HS-5 (cell line): ENCODE measurements around the gene RBM34.
"Not testable (repeated sequence)": the region's sequence is repeated elsewhere in the genome, so short reads cannot be mapped to it uniquely, and the experiment has no call there.

ENCODE experiments used
- DNase-seq: peaks from one replicate; pipeline ENCODE4 v3.0.0-alpha.2; 2012; ENCODE audit warnings: low read depth

RBM34 gene

GRCh38 chr1:235112297-235113182, 48.5 kb downstream of the RBM34 start:
- DNase-seq = no peak

- no peak for DNase-seq
These were observed 49.9 kb downstream of the RBM34 start for GRCh38 chr1:235111107-235111506.

- DNase-seq = no peak
These were observed 52.2 kb downstream of the RBM34 start for GRCh38 chr1:235108876-235109275.

GRCh38 chr1:235108185-235108593, 52.9 kb downstream of the RBM34 start:
- DNase-seq = no peak

- no peak for DNase-seq
These were observed 53.5 kb downstream of the RBM34 start for GRCh38 chr1:235107368-235108184.

- DNase-seq = no peak
These were observed 54.6 kb downstream of the RBM34 start for GRCh38 chr1:235106457-235106856.

GRCh38 chr1:235105051-235106043, 55.7 kb downstream of the RBM34 start:
- no peak for DNase-seq

GRCh38 chr1:235102993-235103411, 58.0 kb downstream of the RBM34 start:
- DNase-seq = no peak

- DNase-seq = no peak
These were observed 58.8 kb downstream of the RBM34 start for GRCh38 chr1:235102259-235102582.

- DNase-seq = no peak
These were observed 59.3 kb downstream of the RBM34 start for GRCh38 chr1:235101558-235102258.

GRCh38 chr1:235100194-235100772, 60.8 kb downstream of the RBM34 start:
- DNase-seq = no peak

- no peak for DNase-seq
These were observed 62.1 kb downstream of the RBM34 start for GRCh38 chr1:235098991-235099390.

- no peak for DNase-seq
These were observed 62.5 kb downstream of the RBM34 start for GRCh38 chr1:235098547-235098946.

- not testable (repeated sequence) for DNase-seq
These were observed 63.5 kb downstream of the RBM34 start for GRCh38 chr1:235097501-235097900.

GRCh38 chr1:235095938-235096562, 65.0 kb downstream of the RBM34 start:
- DNase-seq = no peak

GRCh38 chr1:235093696-235094592, 67.1 kb downstream of the RBM34 start:
- DNase-seq = no peak

GRCh38 chr1:235093013-235093695, 67.9 kb downstream of the RBM34 start:
- DNase-seq = no peak

GRCh38 chr1:235092415-235092814, 68.6 kb downstream of the RBM34 start:
- DNase-seq = not testable (repeated sequence)

GRCh38 chr1:235092045-235092406, 69.0 kb downstream of the RBM34 start:
- not testable (repeated sequence) for DNase-seq
